Epithelial cell of proximal tubule (primary cell): ENCODE data around the gene DYNC1I1. TPM values are rescaled to one million over a fixed set of nuclear protein-coding genes. Genes with fewer than 3 reads are reported as not detected.

ENCODE experiments used
- DNase-seq: peaks from one replicate; pipeline ENCODE4 v3.0.0-alpha.2; 2011; ENCODE audit warnings: low read depth
- H3K4me3 ChIP-seq: 2 replicates; pipeline ENCODE4 v1.5.1; 2011; ENCODE audit warnings: low read depth, mild to moderate bottlenecking, low read length
- total RNA-seq: library from RNA; depleted of rRNA; stranded (reverse); fragments of >200 nt; gene quantifications from 2 replicates; pipeline ENCODE4 v1.2.3, GENCODE V29; 2015
- TF ChIP-seq, protein P1 (sequence below): conservative IDR thresholded peaks from 2 replicates; pipeline ENCODE4 v1.5.1; 2012; ENCODE audit warnings: low read depth, mild to moderate bottlenecking, low read length

The DYNC1I1 gene
- total RNA-seq, 1 donor from 2014 or later, result 0.06 TPM

DNA sequence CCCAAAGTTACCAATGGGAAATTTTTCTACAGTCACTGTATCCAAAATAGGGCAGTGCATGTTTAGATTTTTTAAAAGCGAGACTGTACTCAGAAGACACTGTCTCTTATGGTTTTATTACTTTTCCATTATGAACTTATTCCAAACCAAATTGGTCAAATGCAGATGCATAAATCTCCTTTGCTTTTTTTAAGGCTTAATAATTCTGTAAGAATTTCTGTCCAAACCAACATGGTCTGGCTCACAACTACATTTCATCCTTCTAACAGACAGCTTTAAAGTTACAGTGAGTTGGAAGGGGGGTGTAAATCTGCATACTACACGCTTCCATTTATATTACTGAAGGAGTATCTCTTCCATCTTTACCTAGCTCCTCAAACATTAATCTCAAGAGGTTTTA lies 350.4 kb downstream of the DYNC1I1 start:
- H3K4me3 ChIP-seq, result no peak overlapping the region
- no peak for DNase-seq
- TF ChIP-seq, protein P1, sequence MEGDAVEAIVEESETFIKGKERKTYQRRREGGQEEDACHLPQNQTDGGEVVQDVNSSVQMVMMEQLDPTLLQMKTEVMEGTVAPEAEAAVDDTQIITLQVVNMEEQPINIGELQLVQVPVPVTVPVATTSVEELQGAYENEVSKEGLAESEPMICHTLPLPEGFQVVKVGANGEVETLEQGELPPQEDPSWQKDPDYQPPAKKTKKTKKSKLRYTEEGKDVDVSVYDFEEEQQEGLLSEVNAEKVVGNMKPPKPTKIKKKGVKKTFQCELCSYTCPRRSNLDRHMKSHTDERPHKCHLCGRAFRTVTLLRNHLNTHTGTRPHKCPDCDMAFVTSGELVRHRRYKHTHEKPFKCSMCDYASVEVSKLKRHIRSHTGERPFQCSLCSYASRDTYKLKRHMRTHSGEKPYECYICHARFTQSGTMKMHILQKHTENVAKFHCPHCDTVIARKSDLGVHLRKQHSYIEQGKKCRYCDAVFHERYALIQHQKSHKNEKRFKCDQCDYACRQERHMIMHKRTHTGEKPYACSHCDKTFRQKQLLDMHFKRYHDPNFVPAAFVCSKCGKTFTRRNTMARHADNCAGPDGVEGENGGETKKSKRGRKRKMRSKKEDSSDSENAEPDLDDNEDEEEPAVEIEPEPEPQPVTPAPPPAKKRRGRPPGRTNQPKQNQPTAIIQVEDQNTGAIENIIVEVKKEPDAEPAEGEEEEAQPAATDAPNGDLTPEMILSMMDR, result no peak

DNA sequence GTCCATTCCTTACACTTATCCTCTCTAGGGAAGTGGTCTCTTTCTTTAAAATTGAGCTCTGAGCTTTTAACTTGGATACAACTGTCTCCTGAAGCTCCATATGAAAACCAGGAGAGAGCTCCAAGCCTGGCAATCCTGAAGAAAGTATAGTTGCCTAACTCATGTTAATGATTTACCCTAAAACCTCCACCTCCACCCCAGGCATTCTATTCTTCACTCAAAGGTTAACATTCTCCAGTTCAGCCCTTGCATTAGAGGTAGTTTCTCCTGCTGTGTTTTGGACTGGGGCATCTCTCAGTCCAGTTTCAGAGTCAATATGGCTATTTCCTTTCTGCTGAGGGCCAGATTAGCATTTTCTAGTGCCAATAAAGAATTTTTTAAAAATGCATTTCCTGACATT lies 354.0 kb downstream of the DYNC1I1 start:
- TF ChIP-seq, protein P1, result no peak
- DNase-seq, result peak; percentile 40

DNA sequence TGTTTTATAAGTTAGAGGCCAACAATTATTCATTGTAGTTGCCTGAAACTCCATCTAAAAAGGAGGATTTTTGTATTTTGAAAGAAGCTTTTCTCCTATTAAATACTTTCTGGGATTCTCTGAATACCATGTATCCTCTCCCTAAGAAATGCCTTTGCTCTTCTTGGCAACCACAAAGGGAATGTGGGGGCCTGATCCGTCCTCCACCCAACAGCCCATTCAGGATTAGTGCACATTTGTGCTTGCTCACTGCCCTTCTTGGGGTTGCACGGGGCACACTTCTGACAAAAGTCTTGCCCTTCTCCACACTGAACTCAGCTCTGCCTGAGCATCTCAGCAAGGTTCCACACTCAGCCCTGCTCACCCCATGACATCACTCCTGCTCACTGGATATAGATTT lies 355.4 kb downstream of the DYNC1I1 start:
- no peak overlapping the region for H3K4me3 ChIP-seq
- TF ChIP-seq, protein P1, result no peak
- DNase-seq, result no peak

More for the DNA sequence above, 354.0 kb downstream of the DYNC1I1 start:
- H3K4me3 ChIP-seq, result no peak overlapping the region

DNA sequence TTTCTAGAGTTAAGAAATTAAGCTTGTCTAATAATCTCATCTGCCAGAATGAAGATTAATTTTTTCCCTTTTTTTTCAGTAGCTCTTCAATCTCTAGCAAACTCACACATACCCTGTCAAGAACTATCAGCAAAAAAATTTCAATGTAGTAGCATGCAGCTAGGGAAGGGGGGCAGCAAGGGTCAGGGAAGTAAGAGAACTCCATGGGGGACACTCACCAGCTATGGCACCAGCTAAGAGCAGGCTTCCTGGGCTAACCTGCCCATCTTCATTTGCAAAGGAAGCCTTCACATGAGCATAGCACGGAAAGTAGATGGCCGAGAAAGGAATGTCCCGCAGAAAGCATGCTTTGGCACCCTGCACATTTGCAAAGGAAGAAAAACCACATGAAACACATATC lies 359.2 kb downstream of the DYNC1I1 start:
- no peak for DNase-seq
- H3K4me3 ChIP-seq, result no peak overlapping the region
- TF ChIP-seq, protein P1, result no peak

DNA sequence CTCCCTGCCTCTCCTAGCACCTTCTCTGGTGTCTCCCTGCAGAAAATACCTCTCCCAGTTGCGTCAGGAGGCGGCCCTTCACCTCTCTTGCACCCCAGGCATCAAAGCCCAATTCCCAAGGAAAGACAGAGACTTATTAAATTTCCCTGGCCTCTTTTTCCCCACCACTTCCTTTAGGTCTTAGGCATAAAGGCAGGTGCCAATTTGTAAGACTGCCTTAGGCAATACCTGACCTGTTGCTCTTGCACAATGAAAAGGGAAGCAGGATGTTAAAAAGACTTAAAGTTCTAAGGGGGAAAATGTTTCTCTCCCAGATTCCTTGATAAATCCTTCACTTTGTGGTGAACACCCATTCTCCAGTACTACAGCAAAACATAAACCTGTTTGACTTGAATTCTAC lies 362.9 kb downstream of the DYNC1I1 start:
- peak; percentile 6 for DNase-seq

DNA sequence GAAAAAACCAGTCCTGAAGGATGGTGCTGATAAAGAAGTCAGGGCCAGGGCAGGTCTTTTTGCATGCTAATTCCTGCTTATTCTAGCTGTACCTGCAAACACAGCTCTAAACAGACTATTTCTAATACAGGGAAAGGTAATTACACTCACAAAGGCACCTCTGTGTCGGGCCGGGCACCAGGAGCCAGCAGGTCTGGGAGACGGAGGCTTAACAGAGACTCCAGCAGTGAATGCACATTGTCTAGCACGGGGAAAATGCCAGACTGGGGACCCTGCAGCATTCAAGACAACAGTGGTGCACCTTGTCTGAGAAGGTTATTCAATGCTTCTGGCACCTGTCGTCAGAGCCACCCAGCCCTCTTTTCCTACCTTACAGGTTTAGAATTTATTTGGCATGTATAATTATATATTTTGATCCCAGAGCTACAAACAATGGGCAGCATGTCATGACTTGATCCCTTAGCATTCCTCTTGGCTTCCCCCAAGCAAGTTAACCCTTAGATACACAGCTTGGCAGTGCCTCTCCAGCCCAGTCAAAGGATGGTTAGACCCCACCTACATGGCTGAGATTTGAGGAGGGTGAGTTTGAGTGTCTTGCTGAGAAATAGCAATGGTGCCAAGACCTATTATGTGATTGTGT lies 364.4 kb downstream of the DYNC1I1 start:
- no peak overlapping the region for H3K4me3 ChIP-seq
- TF ChIP-seq, protein P1, result no peak
- DNase-seq, result no peak

More for the DNA sequence above, 362.9 kb downstream of the DYNC1I1 start:
- TF ChIP-seq, protein P1, result no peak
- no peak overlapping the region for H3K4me3 ChIP-seq
